RWPE2 (cell line): Measurements from ENCODE around the gene CTBP1.

Source experiments
- ATAC-seq: fragments of 200-7000 bp; cut with Tn5 transposase; 3 replicates; pipeline ENCODE4 v1.9.1; 2021; ENCODE audit warnings: low read depth
- DNase-seq: peaks from one replicate; pipeline ENCODE4 v3.0.0-alpha.2; 2020; ENCODE audit warnings: low spot score
- H3K27ac ChIP-seq: fragments of 450-650 bp; 2 replicates; pipeline ENCODE4 v1.5.1; 2017; ENCODE audit warnings: mild to moderate bottlenecking; ENCODE audit not compliant: poor library complexity, severe bottlenecking
- H3K27me3 ChIP-seq: fragments of 250-450 bp; sonication (Bioruptor Pico); 2 replicates; pipeline ENCODE4 v1.5.1; 2021; ENCODE audit warnings: mild to moderate bottlenecking, moderate library complexity; ENCODE audit not compliant: insufficient read depth, poor library complexity, severe bottlenecking
- H3K36me3 ChIP-seq: fragments of 250-450 bp; sonication (Bioruptor Pico); 2 replicates; pipeline ENCODE4 v1.5.1; 2020; ENCODE audit warnings: low read depth, mild to moderate bottlenecking, moderate library complexity
- H3K4me1 ChIP-seq: fragments of 250-450 bp; sonication (Bioruptor Pico); 2 replicates; pipeline ENCODE4 v1.5.1; 2021; ENCODE audit warnings: mild to moderate bottlenecking, moderate library complexity; ENCODE audit not compliant: insufficient read depth, poor library complexity, severe bottlenecking
- H3K4me3 ChIP-seq: fragments of 250-450 bp; sonication (Bioruptor Pico); 2 replicates; pipeline ENCODE4 v1.5.1; 2021; ENCODE audit warnings: mild to moderate bottlenecking, moderate library complexity; ENCODE audit not compliant: severe bottlenecking
- H3K9me3 ChIP-seq: fragments of 250-450 bp; sonication (Bioruptor Pico); 2 replicates; pipeline ENCODE4 v1.5.1; 2021; ENCODE audit warnings: mild to moderate bottlenecking, moderate library complexity; ENCODE audit not compliant: severe bottlenecking
- TF ChIP-seq, protein P1 (sequence below): fragments of 450-650 bp; IDR thresholded peaks from one replicate; pipeline ENCODE4 v1.5.1; 2017; ENCODE audit warnings: mild to moderate bottlenecking, moderate library complexity; ENCODE audit not compliant: poor library complexity, severe bottlenecking

CTBP1 gene

DNA sequence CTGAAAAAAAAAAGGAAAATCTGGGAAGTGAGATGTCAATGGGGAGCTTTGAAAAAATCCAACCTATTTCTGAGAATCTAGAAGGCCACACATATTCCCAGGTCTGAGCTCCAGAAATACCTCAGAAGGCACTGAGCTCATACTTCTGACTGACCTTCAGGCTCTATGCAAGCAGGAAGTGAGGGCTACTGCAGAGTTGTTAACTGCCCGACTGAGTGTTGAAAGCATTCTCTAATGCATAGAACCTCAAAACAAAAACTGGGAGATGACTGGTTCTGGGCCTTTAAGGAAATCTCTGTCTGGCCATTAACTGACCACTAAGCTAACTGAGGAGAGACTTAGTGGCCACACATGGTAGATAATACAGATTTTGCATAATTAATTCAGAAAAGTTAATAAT lies 69.0 kb downstream of the CTBP1 start:
- Histone ChIP-seq H3K4me3 (no peak overlapping the region), H3K9me3 (peaks cover 3% of the 10 kb centered on the region), H3K4me1 (no peaks in the 10 kb centered on the region), H3K36me3 (no peaks in the 10 kb centered on the region), H3K27me3 (no peaks in the 10 kb centered on the region), H3K27ac (no peak overlapping the region)
- DNase-seq, result no peak
- no peak for ATAC-seq
- TF ChIP-seq, protein P1, sequence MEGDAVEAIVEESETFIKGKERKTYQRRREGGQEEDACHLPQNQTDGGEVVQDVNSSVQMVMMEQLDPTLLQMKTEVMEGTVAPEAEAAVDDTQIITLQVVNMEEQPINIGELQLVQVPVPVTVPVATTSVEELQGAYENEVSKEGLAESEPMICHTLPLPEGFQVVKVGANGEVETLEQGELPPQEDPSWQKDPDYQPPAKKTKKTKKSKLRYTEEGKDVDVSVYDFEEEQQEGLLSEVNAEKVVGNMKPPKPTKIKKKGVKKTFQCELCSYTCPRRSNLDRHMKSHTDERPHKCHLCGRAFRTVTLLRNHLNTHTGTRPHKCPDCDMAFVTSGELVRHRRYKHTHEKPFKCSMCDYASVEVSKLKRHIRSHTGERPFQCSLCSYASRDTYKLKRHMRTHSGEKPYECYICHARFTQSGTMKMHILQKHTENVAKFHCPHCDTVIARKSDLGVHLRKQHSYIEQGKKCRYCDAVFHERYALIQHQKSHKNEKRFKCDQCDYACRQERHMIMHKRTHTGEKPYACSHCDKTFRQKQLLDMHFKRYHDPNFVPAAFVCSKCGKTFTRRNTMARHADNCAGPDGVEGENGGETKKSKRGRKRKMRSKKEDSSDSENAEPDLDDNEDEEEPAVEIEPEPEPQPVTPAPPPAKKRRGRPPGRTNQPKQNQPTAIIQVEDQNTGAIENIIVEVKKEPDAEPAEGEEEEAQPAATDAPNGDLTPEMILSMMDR, result no peak

DNA sequence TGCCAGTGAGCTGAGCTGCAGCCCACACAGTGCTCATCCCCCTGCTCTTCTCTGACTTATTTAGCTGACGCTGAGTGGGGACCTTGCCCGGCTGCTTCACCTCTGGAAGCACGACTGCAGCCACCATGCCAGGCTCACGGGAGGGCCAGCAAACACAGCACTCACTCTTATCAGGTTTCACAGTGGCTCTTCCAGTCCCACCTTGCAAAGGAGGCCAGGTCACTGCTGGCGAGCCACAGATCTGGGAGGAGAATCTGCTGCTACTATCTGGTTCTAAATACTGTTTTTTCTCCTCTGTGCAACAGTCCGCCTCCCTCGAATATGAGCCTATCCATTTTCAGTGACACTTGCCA lies 69.9 kb downstream of the CTBP1 start:
- Histone ChIP-seq H3K9me3 (peaks cover 3% of the 10 kb centered on the region), H3K36me3 (no peaks in the 10 kb centered on the region), H3K27me3 (no peaks in the 10 kb centered on the region), H3K4me1 (no peaks in the 10 kb centered on the region), H3K27ac (no peak overlapping the region), H3K4me3 (no peak overlapping the region)
- ATAC-seq, result no peak
- TF ChIP-seq, protein P1, result no peak
- no peak for DNase-seq

DNA sequence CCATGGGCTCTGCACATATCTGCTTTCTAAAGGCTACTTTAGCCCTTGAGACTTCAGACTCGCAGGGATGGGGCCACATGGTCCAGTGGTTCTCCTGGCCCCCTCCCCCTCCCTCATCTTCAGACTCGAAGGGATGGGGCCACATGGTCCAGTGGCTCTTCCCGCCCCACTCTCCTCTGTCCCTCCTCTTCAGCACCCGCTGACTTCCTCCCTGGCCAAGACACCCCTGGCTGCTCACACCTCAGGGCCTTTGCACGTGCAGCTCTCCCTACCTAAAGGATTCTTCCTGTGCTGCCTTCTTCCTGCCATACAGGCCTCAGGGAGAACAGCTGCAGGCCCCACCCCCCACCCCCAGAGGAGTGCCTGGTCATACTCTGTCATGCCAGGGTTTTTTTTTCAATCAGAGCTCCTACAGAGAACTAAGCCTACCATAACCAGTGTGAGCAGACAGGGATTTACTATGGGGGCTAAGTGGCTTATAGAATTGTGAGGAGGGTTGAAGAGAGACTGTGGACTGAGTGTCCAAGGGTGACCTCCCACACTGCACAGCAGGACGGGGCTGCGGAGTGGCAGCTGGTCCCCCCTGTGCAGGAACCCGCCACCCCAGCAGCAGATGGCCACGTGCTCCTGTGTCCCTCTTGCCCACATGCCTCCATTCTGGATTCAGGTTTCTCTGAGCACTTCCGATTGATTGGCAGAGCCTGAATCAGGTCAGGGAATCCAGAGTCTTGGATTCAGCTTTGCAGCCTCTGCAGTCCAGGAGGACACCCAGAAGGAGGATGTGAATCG lies 70.4 kb downstream of the CTBP1 start:
- no peak overlapping the region for H3K4me3 ChIP-seq
- no peaks in the 10 kb centered on the region for H3K4me1 ChIP-seq
- DNase-seq (no peak), ATAC-seq (no peak)
- peaks cover under 1% of the 10 kb centered on the region for H3K27me3 ChIP-seq
- H3K27ac ChIP-seq, result no peak overlapping the region
- H3K36me3 ChIP-seq, result no peaks in the 10 kb centered on the region
- TF ChIP-seq, protein P1, result no peak
- peaks cover 3% of the 10 kb centered on the region for H3K9me3 ChIP-seq

DNA sequence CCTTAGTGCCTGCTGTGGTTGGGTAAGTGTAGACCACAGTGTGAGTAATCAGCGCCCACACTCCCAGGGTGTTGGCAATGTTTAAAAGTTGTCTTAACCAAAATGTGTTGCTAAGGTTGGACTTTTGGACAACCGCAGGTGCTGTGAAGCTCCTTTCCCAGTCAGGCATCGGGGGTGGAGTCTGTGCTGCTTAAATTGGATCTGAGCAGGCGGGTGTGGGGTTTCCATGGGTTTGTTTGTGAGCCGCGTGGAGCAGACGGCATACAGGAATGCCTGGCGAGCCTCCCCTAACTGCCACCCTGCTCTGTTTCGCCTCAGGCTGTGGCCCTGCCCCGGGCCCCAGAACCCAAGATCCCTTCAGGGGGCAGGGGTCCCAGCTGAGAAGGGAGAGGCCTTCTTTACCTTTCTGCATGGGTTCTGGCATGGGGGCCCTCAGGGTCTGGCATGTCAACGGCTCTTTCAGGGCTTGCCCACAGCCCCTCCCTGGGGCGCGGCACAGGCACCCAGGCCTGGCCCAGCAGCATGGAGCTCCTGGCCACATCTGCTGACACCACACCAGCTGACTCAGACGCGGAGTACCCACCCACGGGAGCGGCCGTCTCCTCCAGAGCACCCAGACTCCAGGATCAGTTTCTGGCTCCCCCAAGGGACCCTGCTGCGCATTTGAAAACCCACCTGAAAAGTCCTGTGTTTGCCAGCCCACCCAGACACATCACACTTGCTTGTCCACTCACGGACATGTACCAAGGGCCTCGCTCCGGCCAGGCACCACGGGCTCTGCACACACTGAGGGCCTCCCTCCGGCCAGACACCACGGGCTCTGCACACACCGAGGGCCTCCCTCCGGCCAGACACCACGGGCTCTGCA lies 71.4 kb downstream of the CTBP1 start:
- H3K36me3 ChIP-seq, result no peaks in the 10 kb centered on the region
- TF ChIP-seq, protein P1, result no peak
- H3K4me1 ChIP-seq, result no peaks in the 10 kb centered on the region
- ATAC-seq (peak; percentile 63), DNase-seq (peak; percentile 49)
- peaks cover 8% of the 10 kb centered on the region for H3K27me3 ChIP-seq
- H3K4me3 ChIP-seq, result no peak overlapping the region
- H3K27ac ChIP-seq, result no peak overlapping the region
- peaks cover 3% of the 10 kb centered on the region for H3K9me3 ChIP-seq
